LHCN-M2 (cell line): ENCODE results near the gene DNAJC11. TPM values are rescaled to one million over a fixed set of nuclear protein-coding genes. Genes with fewer than 3 reads are reported as not detected.
"Not testable (repeated sequence)": the region's sequence is repeated elsewhere in the genome, so short reads cannot be mapped to it uniquely, and the experiment has no call there.

Experiments
- DNase-seq: peaks from one replicate; pipeline ENCODE4 v3.0.0-alpha.2; 2012; ENCODE audit warnings: low read depth
- total RNA-seq: library from RNA; depleted of rRNA; stranded (reverse); fragments of >200 nt; gene quantifications from 2 replicates; pipeline ENCODE4 v1.2.3, GENCODE V29; 2014

DNAJC11 gene
- total RNA-seq, 1 experiment from 2014 or later: 35.8 TPM

GRCh38 chr1:6601049-6601922, 100.3 kb downstream of the DNAJC11 start:
- DNase-seq: peak; percentile 97

- DNase-seq: peak; percentile 58
Observed at GRCh38 chr1:6600410-6601048, 101.1 kb downstream of the DNAJC11 start.

- DNase-seq: not testable (repeated sequence)
Observed at GRCh38 chr1:6599991-6600390, 101.6 kb downstream of the DNAJC11 start.

- DNase-seq: no peak
Observed at GRCh38 chr1:6599141-6599975, 102.3 kb downstream of the DNAJC11 start.

- no peak for DNase-seq
Observed at GRCh38 chr1:6597777-6598131, 103.9 kb downstream of the DNAJC11 start.

GRCh38 chr1:6596886-6597776, 104.5 kb downstream of the DNAJC11 start:
- DNase-seq: no peak

GRCh38 chr1:6596351-6596750, 105.3 kb downstream of the DNAJC11 start:
- DNase-seq: no peak

- DNase-seq: no peak
Observed at GRCh38 chr1:6594977-6595740, 106.5 kb downstream of the DNAJC11 start.

- DNase-seq: no peak
Observed at GRCh38 chr1:6593810-6594209, 107.8 kb downstream of the DNAJC11 start.

- DNase-seq: no peak
Observed at GRCh38 chr1:6592865-6593593, 108.6 kb downstream of the DNAJC11 start.

- DNase-seq: no peak
Observed at GRCh38 chr1:6592441-6592840, 109.2 kb downstream of the DNAJC11 start.

GRCh38 chr1:6591644-6592043, 110.0 kb downstream of the DNAJC11 start:
- no peak for DNase-seq

GRCh38 chr1:6591222-6591621, 110.4 kb downstream of the DNAJC11 start:
- no peak for DNase-seq

GRCh38 chr1:6590046-6590445, 111.6 kb downstream of the DNAJC11 start:
- DNase-seq: no peak

- peak; percentile 34 for DNase-seq
Observed at GRCh38 chr1:6588893-6589520, 112.6 kb downstream of the DNAJC11 start.

GRCh38 chr1:6588128-6588892, 113.3 kb downstream of the DNAJC11 start:
- DNase-seq: no peak

- DNase-seq: peak; percentile 47
Observed at GRCh38 chr1:6587261-6588005, 114.2 kb downstream of the DNAJC11 start.

GRCh38 chr1:6586404-6586816, 115.2 kb downstream of the DNAJC11 start:
- no peak for DNase-seq
